HG02981 (cell line): ENCODE data around the gene IZUMO4.

ENCODE experiments used
- ATAC-seq: cut with Tn5 transposase; IDR thresholded peaks from one replicate; pipeline ENCODE4 v1.9.1; 2021; ENCODE audit warnings: mild to moderate bottlenecking, moderate library complexity; ENCODE audit not compliant: unreplicated experiment

Gene IZUMO4

DNA sequence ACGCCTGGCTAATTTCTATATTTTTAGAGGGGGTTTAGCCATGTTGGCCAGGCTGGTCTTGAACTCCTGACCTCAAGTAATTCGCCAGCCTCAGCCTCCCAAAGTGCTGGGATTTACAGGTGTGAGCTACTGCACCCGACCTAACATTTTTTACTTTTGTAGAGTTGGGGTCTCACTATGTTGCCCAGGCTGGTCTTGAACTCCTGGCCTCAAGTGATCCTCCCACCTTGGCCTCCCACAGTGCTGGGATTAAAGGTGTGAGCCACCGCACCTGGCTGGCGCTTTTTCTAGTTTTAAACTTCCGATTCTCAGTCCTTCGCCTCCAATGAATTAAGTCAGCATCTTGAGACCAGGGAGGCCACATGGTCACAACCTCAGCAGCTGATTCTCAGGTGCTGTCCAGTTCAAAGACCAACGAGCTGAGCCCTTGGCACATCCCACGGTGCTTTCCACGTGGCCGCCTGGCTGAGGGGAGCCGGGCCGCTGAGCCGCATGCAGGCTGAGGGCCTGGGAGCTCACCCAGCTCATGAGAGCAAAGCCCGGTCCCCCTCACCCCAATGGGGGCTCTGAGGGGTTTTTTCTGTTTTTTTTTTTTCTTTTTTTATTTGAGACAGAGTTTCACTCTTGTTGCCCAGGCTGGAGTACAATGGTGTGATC lies 45.6 kb downstream of the IZUMO4 start:
- no peak for ATAC-seq

DNA sequence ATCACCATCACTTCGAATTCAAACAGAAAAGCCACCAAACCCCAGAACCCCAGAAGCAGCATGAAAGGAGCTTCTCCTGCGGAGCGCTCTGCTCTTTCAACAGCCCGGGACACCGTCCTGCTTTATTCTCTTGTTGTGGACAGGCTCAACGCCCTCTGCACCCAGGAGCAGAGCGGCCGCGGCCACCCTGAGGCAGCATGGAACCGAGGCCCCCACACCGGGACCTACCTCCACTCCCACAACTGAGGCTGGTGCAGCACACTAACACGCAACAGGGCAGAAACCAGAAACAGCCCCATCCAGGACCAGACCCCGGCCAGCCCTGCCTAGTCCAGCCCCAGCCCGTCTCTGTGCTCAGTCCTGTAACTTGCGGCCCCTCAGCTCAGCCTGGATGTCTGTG lies 47.5 kb downstream of the IZUMO4 start:
- no peak for ATAC-seq

DNA sequence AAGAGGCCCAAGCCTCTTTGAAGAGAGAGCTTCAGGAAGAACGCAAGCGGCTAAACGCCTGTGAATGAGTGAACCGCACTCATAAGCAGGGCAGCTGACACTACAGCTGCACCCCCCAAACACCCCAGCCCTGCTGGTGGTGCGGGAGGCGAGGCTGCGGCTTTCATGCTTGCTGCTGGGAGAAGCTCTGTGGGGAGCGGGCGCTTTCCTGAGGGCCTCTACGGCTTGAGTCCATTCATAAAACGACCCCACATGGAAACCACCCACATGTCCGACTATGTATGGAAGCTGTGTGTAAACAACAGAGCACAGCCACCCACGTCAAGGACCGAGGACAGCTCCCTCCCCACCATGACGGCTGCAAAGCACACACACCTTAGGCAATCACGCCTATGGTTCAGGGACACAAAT lies 49.1 kb downstream of the IZUMO4 start:
- ATAC-seq, result no peak

DNA sequence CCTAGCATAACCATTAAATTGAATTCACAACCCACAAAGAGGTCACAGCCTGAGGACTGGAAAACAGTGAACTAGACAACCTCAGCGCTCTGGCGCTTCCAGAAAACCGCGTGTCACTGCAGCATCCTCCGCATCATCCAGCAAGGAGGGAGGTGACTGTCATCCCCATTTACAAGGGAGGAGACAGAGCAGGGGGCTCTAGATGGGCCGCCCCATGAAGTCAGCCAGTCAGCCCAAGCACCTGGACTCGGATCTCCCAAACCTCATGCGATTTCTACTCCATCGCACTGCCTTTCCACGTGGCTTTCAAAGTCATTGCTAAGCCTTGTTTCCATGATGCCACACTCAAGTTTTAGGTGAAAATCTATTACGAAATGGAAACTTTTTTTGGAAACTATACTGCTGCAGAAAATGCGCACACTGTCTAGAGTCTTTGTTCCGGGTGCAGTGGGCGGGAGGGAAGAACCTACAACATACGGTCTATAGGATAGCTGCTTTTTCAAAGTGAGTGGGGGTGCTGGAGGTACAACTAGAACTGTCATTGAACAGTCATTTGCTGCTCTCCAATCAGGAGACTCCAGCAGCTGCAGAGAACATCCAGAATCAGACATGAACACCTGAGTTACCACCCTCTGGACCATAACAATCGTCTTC lies 51.9 kb downstream of the IZUMO4 start:
- no peak for ATAC-seq
